DMS153 treated with DMSO at 0.1 percent for 48 hours (cell line): ENCODE data around the gene PLPPR3.

Experiments
- DNase-seq: peaks from one replicate; lab custom pipeline; 2025; ENCODE audit not compliant: unreplicated experiment; lab: John Stamatoyannopoulos, UW

Gene PLPPR3

GRCh38 chr19:810077-810855, 11.5 kb downstream of the PLPPR3 start:
- no peak for DNase-seq

GRCh38 chr19:808423-808775, 13.4 kb downstream of the PLPPR3 start:
- no peak for DNase-seq

- DNase-seq: no peak
Measured at GRCh38 chr19:807627-808422, 13.9 kb downstream of the PLPPR3 start.

GRCh38 chr19:806815-807421, 14.8 kb downstream of the PLPPR3 start:
- DNase-seq: no peak

GRCh38 chr19:805600-806550, 15.9 kb downstream of the PLPPR3 start:
- no peak for DNase-seq

- DNase-seq: no peak
Measured at GRCh38 chr19:805166-805551, 16.6 kb downstream of the PLPPR3 start.

GRCh38 chr19:804419-805165, 17.2 kb downstream of the PLPPR3 start:
- no peak for DNase-seq

GRCh38 chr19:803686-804418, 17.9 kb downstream of the PLPPR3 start:
- DNase-seq: no peak

- no peak for DNase-seq
Measured at GRCh38 chr19:803099-803561, 18.6 kb downstream of the PLPPR3 start.

- no peak for DNase-seq
Measured at GRCh38 chr19:802498-803098, 19.2 kb downstream of the PLPPR3 start.

GRCh38 chr19:801861-802497, 19.8 kb downstream of the PLPPR3 start:
- DNase-seq: no peak

GRCh38 chr19:801030-801860, 20.5 kb downstream of the PLPPR3 start:
- no peak for DNase-seq

GRCh38 chr19:800360-801029, 21.3 kb downstream of the PLPPR3 start:
- no peak for DNase-seq

- no peak for DNase-seq
Measured at GRCh38 chr19:799076-799881, 22.5 kb downstream of the PLPPR3 start.

GRCh38 chr19:798415-799075, 23.2 kb downstream of the PLPPR3 start:
- no peak for DNase-seq
